ES-I3 (cell line): ENCODE data around the gene SCUBE1.

Source experiments
- H3K36me3 ChIP-seq: 2 replicates; pipeline ENCODE4 v1.6.1; 2013; ENCODE audit warnings: mild to moderate bottlenecking, low read length, control low read depth, moderate library complexity; ENCODE audit not compliant: insufficient read depth
- H3K4me1 ChIP-seq: 2 replicates; pipeline ENCODE4 v1.6.1; 2013; ENCODE audit warnings: mild to moderate bottlenecking, control low read depth, low read length; ENCODE audit not compliant: insufficient read depth
- H3K9ac ChIP-seq: 2 replicates; pipeline ENCODE4 v1.6.1; 2013; ENCODE audit warnings: low read depth, mild to moderate bottlenecking, low read length, moderate library complexity
- H3K9me3 ChIP-seq: 2 replicates; pipeline ENCODE4 v1.6.1; 2013; ENCODE audit warnings: mild to moderate bottlenecking, low read length, moderate library complexity; ENCODE audit not compliant: control insufficient read depth, insufficient read depth

The SCUBE1 gene

DNA sequence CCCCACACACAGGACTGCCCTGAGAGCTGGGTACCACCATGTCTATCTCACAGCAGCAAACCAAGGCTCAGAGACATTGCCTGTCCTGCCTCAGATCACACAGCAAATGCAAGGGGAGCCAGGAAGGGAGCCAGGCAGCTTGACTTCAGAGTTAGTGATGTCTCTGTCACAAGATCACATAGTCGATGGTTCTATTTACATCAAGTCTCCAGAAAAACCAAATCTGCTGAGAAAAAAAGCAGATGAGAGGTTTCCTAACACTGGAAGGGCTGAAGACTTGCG, 16.1 kb downstream of the SCUBE1 start:
- Histone ChIP-seq H3K4me1 (no peaks in the 10 kb centered on the region), H3K9ac (no peak overlapping the region), H3K36me3 (no peaks in the 10 kb centered on the region), H3K9me3 (no peaks in the 10 kb centered on the region)

DNA sequence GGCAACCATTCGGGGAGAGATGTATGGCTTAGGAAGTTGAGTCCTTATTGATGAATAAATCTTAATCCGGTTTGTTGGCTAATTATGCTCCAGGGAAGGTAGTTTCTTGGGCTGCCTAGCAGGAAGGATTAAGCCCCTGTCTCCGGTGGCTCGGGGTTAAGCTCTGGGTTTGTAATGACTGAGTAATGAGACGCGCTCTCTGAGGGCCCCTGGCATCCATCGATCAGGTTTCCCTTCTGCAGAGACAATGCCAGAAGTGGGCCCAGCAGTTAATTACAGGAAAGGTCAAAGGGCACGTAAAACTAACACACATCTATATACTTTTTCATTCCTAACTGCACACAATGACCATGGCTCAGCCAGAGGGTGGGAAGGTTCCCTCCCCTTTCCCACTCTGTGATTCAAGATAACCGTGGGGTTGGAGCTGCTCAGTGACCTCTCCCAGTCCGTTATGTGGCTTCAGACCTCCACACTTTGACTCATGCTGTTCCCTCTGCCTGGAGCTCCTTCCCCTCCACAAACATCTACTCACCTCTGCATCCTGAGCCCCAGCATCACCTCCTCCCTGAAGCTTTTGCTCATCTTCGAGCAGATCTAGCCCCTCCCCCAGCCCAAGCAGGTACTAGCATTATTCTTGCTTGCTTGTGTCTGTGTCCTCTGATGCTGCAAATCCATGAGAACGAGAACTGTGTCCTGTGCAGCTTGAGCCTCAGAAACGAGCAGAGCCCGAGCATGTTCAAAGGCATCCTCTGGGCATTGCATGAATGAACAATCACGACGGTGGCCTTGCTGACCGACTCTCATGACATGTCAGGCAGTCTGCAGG, 16.6 kb downstream of the SCUBE1 start:
- Histone ChIP-seq H3K9me3 (no peaks in the 10 kb centered on the region), H3K36me3 (no peaks in the 10 kb centered on the region), H3K9ac (no peak overlapping the region), H3K4me1 (no peaks in the 10 kb centered on the region)

DNA sequence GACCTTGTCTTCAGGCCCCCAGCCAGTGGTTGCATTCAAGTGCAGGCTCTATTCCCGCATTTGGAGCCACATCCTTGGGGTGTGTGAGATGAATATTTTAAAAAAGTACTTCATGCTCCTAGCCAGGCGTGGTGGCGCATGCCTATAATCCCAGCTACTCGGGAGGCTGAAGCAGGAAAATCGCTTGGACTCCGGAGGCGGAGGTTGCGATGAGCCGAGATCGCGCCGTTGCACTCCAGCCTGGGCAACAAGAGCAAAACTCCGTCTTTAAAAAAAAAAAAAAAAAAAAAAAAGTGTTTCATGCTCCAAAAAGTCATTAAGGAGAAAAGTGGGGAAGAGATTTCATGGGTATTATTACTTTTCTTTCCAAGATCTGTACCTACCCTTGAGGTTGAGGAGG, 18.0 kb downstream of the SCUBE1 start:
- no peak overlapping the region for H3K9ac ChIP-seq
- H3K9me3 ChIP-seq = no peaks in the 10 kb centered on the region
- H3K4me1 ChIP-seq = no peaks in the 10 kb centered on the region
- no peaks in the 10 kb centered on the region for H3K36me3 ChIP-seq

DNA sequence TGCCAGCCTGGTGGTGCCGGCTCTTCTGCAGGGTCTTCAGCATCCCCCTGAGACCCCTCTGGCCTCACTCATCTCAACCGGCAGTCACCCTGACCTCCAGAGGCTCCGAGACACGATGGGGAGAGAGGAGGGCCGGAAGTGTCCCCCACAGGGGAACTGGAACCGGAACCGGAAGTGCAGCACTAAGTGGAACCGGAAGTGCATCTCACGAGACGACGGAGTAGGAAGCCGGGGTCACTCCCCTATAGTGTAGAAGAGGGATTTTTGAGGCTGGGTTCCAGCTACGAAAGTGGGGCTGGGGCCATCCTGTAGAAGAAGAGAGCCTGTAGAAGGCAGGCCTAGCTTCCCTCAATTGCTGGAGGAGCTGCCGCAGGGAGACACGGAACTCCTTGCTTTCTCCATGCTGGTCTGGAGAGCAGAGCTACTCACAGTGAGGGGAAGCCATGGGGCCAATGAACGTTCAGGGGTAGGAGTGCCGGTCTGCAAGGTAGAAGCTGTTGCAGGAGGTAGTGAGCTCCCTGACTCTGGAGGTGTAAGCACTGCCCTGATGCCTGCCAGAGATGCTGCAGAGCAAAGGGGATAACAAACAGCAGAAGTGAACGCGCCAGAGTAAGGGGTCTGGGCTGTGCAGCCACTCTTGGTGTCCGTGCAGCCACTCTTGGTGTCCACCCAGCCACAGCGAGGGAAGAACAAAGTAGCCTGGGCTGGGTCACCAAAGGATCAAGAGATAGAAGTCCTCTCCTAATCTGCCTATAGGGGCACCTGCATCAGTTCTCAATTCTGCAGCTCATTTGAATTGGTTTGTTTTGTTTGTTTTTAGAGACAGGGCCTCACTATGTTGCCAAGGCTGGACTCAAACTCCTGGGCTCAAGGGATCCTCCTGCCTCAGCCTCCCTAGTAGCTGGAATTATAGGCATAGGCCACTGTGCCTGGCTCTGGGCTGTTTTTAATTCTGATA, 21.9 kb downstream of the SCUBE1 start:
- no peaks in the 10 kb centered on the region for H3K9me3 ChIP-seq
- H3K4me1 ChIP-seq = no peaks in the 10 kb centered on the region
- H3K36me3 ChIP-seq = no peaks in the 10 kb centered on the region
- no peak overlapping the region for H3K9ac ChIP-seq

DNA sequence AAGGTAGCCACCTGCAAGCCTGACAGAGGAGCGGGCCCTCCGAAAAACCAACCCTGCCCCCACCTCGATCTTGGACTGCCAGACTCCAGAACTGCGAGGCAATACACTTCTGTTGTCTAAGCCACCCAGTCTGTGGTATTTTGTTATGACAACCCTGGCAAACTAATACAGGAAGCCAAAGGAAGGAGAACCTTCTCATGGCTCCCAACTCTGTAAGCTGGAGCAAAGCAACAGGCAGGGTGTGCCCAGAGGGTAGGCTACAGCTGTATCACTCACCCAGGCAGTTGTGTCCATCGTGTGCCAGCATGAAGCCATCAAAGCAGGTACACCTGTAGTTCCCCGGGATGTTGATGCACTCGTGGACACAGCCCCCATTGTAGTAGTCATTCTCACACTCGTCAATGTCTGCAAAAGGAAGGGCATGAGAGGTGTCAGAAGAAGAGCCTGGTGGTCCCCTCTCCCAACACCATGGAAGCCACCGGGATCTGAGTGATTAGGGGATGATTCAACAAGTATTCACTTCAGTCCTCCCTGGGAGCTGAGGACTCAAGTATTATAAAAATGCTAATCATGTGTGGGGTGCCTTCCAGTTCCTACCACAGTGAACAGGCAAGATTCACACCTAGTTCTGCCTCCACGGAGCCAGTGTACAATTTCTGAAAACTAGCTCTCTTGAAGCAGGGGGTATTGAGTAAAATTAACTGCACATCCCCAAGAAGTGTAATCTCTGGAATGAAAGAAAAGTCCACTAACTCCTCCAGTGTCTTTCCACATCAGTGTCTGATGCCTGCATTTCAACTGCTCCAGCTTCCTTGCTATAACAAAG, 23.3 kb downstream of the SCUBE1 start:
- peaks cover 5% of the 10 kb centered on the region; the same call in 1 of the 2 replicates for H3K4me1 ChIP-seq
- H3K9ac ChIP-seq = no peak overlapping the region
- H3K36me3 ChIP-seq = no peaks in the 10 kb centered on the region
- H3K9me3 ChIP-seq = no peaks in the 10 kb centered on the region

DNA sequence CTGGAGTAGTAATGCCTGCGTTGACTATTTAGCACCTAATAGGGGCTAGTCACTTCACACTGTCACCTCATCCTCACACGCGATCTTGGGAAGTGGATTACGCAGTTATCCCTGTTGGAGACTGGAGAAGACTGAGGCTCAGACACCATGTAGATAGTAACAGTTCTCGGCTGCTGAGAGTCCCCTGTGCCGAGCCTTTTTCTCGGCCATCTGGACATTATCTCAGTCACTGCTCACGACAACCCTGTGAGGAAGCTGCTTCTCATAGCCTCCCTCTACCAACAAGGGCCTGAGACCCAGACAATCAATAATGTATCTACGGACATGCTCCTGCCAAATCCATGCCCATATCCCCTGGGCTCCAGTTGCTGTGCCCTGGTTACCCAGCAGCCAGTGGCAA, 25.9 kb downstream of the SCUBE1 start:
- H3K9me3 ChIP-seq = no peaks in the 10 kb centered on the region
- no peak overlapping the region for H3K9ac ChIP-seq
- no peaks in the 10 kb centered on the region for H3K36me3 ChIP-seq
- H3K4me1 ChIP-seq = peaks cover 5% of the 10 kb centered on the region; the same call in 1 of the 2 replicates

DNA sequence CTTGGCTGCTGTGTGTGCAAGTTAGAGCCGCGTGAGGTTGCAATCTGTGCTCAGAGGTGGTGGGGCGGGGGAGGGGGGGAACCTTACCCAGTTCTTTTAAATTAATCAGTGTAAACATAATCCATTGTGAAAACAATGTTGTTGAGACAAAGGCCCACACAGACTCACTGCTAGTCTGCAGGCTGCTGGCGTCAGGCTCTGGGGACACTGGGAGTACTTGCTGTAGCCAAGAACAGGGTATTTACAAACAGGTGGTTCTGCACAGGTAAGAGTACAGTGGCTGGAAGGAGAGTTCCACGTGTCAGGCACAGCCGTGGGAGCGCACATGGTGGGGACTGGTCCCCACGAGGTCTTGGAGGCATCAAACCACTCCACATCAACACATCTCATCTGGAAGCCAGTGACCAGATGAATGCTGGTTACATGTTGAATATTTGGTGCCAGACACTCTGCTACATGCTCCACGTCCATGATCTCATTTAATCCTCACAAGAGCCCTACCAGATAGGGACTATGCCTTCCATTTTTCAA, 27.4 kb downstream of the SCUBE1 start:
- Histone ChIP-seq H3K9ac (no peak overlapping the region), H3K36me3 (no peaks in the 10 kb centered on the region), H3K9me3 (no peaks in the 10 kb centered on the region), H3K4me1 (peaks cover 5% of the 10 kb centered on the region; the same call in 1 of the 2 replicates)

DNA sequence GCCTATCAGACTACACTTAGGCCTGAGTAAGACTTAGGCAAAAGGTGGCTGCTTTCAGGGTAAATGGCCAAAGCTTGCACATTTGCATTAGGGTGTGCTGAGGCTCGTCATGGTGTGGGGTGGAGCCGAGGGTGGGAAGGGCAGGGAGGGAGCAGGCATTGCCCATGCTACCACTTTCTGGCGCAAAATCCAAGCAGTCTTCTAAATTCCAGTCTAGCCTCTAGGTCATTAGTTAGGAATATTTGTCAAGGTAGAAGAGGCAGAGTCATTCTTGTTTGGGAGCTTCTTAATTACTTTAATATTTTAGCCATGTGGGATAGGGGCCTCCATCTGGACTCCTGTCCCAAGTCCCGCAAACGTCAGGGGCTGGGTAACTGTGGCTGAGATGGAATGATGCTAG, 28.6 kb downstream of the SCUBE1 start:
- Histone ChIP-seq H3K4me1 (peaks cover 5% of the 10 kb centered on the region; the same call in 1 of the 2 replicates), H3K9me3 (no peaks in the 10 kb centered on the region), H3K36me3 (no peaks in the 10 kb centered on the region)

DNA sequence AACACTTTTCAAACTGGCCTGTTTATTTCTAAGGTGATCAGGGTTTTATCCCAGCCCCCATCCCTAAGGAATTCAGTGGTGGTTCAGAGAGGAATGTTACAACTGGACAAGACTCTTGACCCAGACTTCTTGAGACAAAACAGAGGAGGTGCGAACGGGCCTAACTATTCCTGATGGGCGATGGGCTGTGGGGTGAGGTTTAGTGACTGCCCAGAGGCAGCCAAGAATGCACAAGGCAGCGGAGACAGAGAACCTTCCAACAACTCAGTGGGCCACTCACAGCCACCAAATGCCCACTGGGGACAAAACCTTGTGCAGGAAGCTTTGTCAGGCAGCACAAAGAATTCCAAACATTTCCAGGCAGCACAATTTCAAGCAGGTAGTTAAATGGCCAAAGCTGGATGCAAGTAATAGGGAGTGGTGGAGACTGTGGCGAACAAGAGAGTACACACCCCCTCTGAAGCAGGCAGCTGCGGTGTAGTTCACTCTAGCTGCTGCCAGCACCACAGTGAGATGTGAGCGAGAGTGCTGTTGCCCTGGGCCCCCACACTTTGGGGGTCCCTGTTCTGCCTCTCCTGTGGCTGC, 29.2 kb downstream of the SCUBE1 start:
- Histone ChIP-seq H3K9me3 (no peaks in the 10 kb centered on the region), H3K36me3 (no peaks in the 10 kb centered on the region), H3K9ac (no peak overlapping the region), H3K4me1 (peaks cover 5% of the 10 kb centered on the region)

More for the DNA sequence above, 28.6 kb downstream of the SCUBE1 start:
- no peak overlapping the region for H3K9ac ChIP-seq

DNA sequence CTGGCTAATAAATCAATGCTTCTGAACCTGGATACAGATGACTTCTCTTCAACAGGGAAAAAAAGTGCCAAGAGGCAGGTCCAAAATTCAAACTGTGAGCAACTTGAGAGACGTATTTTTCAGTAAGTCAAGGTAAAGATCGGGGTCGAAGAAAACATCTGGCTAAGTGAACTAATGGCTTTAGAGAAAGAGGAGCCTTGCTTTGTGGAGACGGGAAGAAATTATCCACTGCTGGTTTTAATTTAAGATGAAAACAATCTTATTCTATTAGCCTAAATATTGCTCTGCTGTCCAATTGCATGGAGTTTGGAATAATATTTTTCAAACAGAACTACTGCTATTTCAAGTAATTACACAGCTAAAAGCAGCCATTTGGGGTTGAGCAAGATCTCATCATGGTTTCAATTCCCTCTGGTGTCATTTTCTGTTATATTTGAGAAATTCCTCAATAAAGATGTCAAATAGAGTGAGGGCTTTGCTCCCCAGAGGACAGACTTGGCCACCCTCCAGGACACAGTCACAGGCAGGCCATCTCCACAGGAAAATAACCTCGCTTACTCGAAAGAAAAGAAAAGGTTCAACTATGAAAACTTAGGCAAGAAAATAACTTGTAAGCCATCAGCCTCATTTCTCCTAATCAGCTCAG, 29.8 kb downstream of the SCUBE1 start:
- Histone ChIP-seq H3K9ac (no peak overlapping the region), H3K4me1 (peaks cover 9% of the 10 kb centered on the region), H3K36me3 (no peaks in the 10 kb centered on the region), H3K9me3 (no peaks in the 10 kb centered on the region)

DNA sequence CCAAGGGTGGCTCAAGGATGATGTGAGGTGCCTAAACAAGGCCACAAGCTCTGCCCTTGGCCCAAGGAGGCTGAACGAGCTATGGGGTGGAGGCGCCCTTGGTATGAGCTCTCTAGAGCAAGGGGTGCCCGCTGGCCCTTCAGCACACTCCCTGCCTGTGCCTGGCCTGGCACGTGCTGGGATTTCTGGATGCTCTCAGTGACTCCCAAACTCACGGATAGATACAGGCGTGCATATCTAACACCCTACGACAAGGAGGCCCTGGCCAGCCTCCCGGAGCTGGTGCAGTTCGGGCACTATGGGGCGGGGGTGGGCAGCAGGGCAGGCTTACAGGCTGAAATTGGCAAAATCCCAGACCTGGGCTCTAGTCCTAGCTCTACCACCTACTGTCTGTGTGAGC, 30.6 kb downstream of the SCUBE1 start:
- peaks cover 9% of the 10 kb centered on the region for H3K4me1 ChIP-seq

DNA sequence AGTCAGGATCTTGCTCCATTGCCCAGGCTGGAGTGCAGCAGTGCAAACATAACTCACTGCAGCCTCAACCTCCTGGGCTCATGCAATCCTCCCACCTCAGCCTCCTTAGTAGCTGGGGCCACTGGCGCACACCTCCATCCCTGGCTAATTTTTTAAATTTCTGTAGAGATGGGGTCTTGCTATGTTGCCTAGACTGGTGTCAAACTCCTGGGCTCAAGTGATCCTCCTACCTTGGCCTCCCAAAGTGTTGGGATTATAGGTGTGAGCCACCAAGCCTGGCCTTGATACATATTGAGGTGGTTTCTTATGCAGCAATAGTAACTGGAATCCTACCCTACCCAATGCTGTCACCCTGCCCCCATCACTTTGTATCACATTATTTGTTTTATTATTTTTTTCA, 32.4 kb downstream of the SCUBE1 start:
- Histone ChIP-seq H3K36me3 (no peaks in the 10 kb centered on the region), H3K9me3 (no peaks in the 10 kb centered on the region), H3K4me1 (peaks cover 9% of the 10 kb centered on the region), H3K9ac (no peak overlapping the region)

More for the DNA sequence above, 30.6 kb downstream of the SCUBE1 start:
- H3K9ac ChIP-seq = no peak overlapping the region
- H3K36me3 ChIP-seq = no peaks in the 10 kb centered on the region
- H3K9me3 ChIP-seq = no peaks in the 10 kb centered on the region

DNA sequence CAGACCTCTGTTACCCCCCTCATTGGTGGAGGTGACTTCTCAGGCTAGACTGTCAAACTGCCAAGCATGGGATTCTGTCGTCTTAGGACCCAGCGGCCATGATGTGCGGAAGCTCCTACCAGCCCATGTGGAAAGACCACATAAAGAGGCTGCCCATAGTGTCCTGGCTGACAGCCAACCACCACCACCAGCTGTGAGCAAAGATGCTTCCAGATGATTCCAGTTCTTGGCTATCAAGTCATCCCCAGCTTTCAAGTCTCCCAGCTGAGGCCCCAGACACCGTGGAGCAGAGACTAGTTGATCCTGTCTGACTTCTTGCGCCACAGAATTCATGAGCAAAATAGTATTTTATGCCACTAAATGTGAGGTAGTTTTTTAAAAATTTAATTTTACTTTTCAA, 32.9 kb downstream of the SCUBE1 start:
- Histone ChIP-seq H3K9ac (no peak overlapping the region), H3K4me1 (peaks cover 7% of the 10 kb centered on the region), H3K36me3 (no peaks in the 10 kb centered on the region), H3K9me3 (no peaks in the 10 kb centered on the region)
